Hippocampal formation (tissue), 2 donors: ENCODE results near the gene KLHDC7B.
A peak's percentile ranks its signal among the peaks of the same experiment; 100 is the strongest.
"Not testable (repeated sequence)": the region's sequence is repeated elsewhere in the genome, so short reads cannot be mapped to it uniquely, and the experiment has no call there.

Source experiments
- DNase-seq, 2 donors: peaks; one replicate each; lab custom pipeline; 2025; lab: John Stamatoyannopoulos, UW

KLHDC7B gene

DNA sequence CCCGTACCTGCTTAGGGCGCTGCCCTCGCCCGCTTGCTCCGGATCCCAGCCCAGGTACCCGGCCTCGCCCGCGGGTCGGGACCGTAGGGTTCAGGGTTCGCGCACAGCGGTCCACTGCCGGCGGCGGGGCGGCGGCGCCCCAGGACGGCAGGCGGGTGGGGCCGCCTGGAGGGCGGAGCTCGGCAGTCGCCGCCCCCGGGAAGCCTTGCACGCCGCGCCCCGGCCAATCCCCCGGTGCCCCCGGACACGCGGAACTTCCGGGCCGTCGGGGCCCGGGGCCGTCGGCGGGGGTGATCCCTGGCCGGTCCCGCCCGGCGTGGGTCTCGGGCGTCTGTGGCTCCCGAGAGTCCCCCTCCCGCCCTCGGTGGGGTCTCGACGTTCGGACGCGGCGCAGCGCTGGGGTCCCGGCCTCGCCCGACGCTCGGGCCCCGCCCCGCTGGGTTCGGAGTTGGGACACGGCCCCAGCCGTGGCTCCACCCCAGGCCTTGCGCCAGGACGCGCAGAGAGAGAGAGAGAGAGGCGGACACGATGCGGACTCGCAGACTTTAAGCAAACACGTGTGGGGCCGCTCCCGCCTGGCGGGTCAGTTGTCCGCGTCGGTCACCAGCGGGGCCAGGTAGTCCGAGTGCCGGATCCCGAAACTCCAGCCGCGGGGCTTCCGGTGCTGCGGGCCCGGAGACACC is 15.7 kb upstream of the KLHDC7B start, which contains the start of gene TYMP:
TSS of gene TYMP (minus strand) at position 116 of the 683 bp plus-strand sequence. CDS start 303 bp downstream, outside the sequence.
- DNase-seq, result no peak

DNA sequence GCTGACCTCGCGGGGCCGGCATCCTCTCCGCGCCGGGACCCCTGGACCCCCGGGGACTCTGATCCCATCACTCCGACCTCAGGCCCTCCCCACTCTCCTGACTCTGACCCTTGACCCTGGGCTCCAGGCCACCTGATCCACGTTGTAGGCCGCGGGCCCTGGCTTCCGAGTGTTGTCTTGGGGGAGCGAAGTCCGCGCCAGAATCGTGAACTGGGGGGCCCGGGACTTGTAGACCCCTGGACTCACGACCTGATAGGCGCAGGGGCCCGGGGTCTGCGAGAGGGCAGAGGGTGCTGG is 15.2 kb upstream of the KLHDC7B start:
- DNase-seq, result no peak

DNA sequence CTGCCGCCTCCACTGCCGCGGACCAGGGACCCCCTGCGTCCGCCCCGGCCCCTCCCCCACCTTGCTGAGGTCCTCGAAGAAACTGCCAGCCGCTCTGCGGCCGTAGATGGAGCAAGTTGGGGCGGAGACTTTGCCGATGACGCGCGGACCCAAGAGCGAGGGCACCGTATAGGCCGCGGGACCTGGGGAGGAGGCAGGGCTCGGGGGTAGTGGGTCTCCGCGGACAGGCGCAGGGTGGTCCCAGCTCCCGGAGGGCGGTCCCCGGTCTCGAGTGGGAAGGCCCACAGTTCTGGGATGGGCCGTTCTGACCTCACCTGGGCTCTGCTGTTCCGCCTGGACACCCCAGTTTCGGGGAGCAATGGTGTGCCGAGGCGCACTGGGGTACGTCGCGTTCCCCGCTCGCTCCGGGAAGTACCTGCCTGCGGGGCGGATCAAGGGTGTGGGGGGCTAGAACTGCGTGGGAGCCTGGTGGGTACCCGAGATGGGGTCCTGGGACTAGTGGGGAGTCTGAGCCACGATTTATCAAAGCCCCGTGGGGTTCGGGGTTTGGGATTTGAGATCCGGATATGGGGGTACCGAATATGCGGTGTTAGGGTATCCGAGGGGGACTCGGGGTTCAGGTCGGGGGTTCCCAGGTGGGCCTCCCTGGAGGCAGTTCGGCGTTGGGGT is 14.7 kb upstream of the KLHDC7B start:
- no peak for DNase-seq

- no peak for DNase-seq
Measured at GRCh38 chr22:50531546-50531961, 14.1 kb upstream of the KLHDC7B start.

DNA sequence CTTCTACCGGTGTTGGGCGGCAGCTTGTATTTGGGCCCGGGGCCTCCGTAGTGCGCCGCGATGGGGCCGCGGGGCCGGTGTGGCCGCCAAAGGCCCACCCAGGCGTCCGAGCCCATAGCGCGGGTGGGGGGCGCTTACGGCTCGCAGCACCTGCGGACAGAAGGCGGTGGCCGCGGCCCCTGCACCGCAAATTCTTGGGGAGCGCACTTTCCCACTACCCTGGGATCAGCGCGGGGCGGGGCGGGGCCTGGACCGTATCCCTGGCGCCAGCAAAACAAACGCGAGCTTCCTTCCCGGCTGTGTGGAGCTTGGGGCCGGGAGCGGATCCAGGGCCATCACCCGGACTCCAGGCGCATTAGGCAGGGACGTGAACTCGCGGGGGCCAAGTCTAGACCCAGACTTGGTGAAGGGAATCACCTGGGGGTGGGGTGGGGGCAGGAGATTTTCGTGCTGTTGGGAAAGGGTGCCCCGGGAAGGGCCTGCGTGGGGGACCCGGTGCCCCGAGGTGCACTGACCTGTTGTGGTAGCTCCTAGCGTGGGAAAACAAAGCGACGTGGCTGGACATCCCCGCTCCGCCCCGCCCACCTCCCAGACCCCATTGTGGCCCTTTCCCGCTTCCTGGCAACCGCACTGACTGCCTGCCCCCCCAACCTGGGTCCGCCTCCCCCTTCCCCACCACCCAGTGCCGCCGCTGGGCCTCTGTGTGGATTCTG is 13.6 kb upstream of the KLHDC7B start:
- no peak for DNase-seq

DNA sequence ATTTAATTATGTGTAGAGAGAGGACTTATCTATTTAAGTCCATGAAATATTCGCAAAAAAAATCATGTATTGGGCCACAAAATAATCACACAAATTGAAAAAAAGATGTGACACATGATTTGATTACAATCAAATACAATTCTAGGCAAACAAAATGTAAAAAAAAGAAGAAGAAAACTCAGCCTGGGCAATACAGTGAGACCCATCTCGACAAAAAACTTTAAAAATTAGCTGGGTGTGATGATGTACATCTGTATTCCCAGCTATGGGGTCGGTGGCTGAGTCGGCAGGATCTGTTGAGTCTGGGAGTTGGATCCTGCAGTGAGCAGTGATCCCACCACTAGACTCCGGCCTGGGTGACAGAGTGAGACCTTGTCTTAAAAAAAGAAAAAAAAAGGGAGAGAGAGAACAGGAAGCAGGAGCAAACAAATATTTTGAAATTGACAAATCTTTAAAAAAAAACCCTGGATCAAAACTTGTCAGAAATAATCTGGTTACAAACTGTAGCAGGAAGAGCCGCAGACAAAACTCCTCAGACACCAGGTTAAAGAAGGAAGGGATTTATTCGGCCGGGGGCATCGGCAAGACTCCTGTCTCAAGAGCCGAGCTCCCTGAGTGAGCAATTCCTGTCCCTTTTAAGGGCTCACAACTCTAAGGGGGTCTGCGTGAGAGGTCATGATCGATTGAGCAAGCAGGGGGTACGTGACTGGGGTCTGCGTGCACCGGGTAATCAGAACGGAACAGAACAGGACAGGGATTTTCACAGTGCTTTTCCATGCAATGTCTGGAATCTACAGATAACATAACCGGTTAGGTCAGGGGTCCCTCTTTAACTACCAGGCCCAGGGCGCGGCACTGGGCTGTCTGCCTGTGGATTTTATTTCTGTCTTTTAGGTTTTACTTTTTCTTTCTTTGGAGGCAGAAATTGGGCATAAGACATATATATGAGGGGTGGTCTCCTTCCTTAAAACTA is 12.6 kb upstream of the KLHDC7B start:
- no peak for DNase-seq

DNA sequence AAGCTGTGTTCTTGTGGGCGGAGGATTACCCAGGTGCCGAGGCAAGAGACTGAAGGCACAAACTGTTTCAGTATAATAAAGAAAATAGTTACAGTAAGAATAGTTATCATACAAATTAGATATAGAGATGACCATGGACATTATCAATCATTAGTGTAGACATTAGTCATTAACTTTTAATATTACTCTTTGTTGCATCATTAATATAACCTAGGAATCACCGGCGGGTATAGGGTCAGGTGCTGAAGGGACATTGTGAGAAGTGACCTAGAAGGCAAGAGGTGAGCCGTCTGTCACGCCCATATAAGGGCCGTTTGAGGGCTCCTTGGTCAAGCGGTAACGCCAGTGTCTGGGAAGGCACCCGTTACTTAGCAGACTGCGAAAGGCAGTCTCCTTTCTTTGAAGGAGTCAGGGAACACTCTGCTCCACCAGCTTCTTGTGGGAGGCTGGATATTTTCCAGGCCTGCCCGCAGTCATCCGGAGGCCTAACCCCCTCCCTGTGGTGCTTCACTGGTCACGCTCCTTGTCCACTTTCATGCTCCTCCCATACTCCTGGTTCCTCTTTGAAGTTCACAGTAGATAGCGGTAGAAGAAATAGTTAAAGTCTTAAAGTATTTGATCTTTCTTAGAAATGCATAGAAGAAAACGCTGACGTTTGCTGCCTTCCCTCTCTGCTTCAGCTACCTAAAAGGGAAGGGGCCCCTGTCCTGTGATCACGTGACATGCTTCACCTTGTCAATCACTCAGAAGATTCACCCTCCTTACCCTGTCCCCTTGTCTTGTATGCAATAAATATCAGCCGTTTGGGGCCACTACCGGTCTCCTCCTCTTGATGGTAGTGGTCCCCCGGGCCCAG is 11.6 kb upstream of the KLHDC7B start:
- DNase-seq, result not testable (repeated sequence)

DNA sequence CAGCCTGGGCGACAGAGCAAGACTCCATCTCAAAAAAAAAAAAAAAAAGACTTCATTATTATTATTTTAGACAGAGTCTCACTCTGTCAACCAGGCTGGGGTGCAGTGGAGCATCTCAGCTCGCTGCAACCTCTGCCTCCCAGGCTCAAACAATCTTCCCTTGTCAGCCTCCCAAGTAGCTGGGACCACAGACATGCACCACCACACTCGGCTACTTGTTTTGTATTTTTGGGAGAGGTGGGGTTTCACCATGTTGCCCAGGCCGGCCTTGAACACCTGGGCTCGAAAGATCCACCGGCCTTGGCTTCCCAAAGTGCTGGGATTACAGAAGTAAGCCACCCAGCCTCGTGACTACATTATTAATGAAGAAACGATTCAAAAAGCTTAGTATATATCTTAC is 10.6 kb upstream of the KLHDC7B start:
- DNase-seq, result no peak

DNA sequence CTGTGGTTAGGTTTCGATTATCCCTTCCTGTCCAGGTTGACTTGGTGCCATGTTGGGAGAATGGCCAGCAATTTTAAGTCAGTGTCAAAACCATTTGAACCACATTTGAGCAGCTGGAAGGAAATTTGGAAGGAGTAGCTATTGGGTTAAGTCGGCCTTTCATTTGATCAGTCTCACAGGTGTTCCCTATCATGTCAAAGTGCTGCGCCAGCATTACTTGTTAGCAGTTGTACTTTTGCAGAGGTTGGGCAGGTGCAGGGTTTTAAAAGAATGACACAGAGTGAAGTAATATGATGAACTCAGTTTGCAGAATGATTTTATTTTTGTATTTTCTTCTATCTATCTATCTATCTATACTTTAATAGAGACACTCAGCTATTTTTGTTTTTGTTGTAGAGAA is 9.5 kb upstream of the KLHDC7B start:
- DNase-seq, result no peak

GRCh38 chr22:50537765-50538164 is 7.9 kb upstream of the KLHDC7B start:
- no peak for DNase-seq

GRCh38 chr22:50540381-50540780 is 5.3 kb upstream of the KLHDC7B start:
- no peak for DNase-seq

GRCh38 chr22:50541667-50542026 is 4.1 kb upstream of the KLHDC7B start:
- DNase-seq, result not testable (repeated sequence)

DNA sequence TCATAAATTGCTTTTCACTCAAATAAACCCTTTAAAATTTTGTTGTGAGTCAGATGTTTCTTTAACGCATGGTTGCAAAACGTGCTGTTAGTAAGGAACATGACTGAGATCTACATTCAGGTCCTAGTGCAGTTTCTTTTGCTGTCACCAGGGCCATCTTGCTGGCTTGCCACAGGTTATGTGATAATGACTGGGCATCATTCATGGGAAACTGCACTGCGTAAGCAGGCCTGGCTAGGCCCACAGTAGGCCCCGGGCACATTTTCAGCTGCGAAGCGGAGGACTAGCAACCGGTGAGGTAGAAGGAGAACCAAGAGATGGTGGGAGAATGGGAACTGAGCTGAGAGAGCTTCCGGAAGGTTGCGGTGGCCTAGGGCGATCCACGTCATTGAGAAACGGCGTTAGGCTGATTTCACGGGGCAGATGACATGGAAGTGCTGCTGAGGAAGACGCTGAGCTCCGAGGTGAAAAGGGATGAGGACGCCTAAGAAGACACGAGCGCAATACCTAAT is 3.2 kb upstream of the KLHDC7B start:
- no peak for DNase-seq

DNA sequence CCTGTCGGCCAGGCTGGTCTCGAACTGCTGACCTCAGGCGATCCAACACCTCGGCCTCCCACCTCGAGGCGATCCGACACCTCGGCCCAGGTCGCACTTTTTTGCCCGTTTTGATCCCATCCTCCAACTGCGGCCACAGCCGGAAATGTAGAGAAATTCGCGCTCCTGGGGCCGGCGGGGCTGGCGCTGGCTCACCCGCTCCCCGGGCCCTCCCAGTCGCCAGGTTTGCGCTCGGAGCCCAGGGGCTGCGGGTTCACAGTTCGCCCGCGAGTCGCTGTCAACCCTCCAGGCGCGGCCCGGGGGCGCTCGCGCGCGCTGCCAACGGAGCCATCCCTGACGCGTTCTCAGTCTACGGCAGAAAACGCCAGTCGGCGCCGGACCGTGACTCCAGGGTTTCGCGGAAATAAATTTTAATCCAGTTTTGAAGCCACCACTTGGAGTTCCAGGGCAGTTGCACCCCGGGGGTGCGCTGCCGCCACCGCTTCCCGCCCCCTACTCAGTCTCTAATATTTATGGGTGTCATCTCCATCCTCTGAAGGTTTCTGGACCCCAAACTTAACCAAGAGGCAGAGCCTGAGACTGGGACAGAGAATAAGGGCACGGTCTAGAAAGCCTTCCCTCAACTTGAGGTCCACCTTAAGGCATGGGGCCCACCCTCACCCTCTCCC is 1.5 kb upstream of the KLHDC7B start:
- peak in 1 of 2 donors; percentile 48 for DNase-seq

DNA sequence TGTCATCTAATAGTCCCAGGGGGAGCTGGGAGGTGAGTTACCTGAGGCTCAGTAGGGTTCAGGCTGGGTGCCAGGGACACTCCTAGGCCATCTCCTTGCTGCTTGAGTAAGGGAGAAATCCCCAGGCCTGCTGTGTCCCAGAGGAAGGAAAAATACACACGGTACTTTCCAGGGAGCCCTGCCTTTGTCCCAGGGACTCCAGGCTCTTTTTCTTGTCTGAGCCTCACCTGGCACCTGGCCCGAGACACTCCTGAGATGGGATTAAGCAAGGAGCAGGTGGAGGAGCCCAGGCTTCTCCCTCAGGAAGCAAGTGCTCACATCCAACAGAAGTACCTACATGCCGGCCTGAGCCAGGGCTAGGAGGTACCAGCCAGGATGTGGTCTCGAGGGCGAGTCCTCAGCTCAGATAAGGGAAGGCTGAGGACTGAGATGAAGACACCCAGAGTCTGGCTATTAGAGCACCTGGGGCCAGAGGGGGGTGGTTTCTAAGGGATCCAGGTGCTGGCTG is 899 bp upstream of the KLHDC7B start:
- no peak for DNase-seq

DNA sequence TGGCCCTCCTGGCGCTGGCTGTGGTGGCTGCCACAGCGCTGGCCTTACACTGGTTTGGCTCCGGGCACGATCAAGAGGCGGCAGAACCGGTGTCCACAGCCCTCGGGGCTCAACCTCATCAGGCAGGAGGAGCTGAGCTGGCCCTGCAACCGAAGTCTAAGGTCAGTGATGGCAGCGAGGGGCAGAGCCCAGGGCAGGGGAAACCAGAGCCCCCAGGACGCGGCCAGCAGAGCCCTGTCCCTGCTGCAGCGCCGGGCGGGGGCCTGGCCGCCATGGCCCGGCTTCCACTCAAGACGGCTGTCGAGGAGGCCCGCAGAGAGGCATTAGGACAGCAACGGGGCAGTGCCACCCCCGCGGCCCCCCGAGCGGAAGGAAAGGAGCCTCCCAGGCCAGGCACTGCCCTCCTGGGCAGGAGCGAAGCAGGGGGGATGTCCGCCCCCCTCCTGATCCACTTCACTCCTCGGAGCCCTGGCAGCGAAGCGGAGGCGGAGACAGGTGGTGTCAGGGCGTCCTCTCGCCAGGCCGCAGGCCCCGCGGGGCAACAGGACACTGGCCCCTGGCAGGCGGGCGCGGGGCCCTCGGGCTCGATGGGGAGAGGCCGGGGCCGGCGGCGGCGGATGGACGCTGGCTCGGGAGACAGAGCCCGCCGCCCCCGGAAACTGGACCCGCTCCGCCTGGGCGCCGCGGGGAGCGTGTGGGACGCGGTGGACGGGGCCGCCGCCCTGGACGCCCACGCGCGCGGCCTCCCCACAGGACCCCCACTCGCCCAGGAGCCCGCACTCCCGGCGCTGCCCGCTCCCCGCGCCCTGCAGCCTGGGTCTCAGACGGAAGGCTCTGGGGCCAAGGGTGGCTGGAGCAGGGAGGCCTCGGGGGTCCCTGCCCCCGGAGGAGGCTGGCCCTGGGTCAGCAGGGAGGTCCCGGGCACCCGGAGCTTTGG is 895 bp downstream of the KLHDC7B start:
- DNase-seq, result no peak

DNA sequence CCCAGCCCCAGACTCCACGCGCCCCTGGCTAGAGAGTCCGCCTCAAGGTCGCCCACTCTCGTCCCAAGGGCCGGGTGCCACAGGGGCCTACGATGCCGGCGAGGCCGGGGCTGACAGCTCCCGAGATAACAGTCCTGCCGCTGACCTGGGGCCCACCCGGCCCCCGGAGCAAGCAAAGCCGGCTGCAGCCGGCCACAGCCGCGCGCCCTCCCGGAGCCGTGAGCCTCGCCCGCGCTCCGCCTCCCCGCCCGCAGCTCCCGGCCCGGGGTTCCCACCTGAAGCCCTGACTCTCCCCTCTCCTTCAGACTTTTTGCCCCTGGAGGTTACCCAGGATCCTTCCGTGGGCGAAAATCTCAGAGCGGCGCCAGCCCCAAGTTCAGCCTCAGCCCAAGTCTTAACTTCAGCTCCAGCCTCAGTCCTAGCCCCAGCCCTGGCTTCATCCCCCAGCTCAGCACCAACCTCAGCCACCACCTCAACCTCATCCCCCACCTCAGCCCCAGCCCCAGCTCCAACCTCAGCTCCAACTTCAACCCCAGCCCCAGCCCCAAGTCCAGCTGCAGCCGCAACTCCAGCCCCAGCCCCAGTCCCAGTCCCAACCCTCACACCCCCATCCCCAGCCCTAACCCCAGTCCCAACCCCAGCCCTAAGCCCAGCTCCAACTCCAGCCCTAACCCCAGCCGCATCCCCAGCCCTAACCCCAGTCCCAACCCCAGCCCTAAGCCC is 1.7 kb downstream of the KLHDC7B start:
- no peak for DNase-seq
